ENCODE measurements around the gene MAIP1. TPM values are rescaled to one million over a fixed set of nuclear protein-coding genes. Genes with fewer than 3 reads are reported as not detected.

The MAIP1 gene
- total and polyA plus RNA-seq, 9 of the 15 experiments (the other 6 are each of a cell fraction or from before 2014, with no cell fraction given) = 3.6 to 30.0 (median 24.5) TPM

GRCh38 chr2:199911052-199911876, 44.1 kb upstream of the MAIP1 start, which contains the start of gene C2orf69 (continued):
- TF ChIP-seq HOMEZ (CRISPR knock-in tag; IDR thresholded peaks at IDR 0.05) (no peak), FOXK1 (CRISPR knock-in tag; IDR thresholded peaks at IDR 0.05; ENCODE audit: borderline replicate concordance) (no peak), POLR2AphosphoS2 (IDR thresholded peaks at IDR 0.05; ENCODE audit: low read length) (no peak), ZKSCAN3 (CRISPR knock-in tag; IDR thresholded peaks at IDR 0.05) (no peak), USF2 (CRISPR knock-in tag; IDR thresholded peaks at IDR 0.05) (no peak), MCM3 (IDR thresholded peaks at IDR 0.05) (no peak), ZNF449 (CRISPR knock-in tag; IDR thresholded peaks at IDR 0.05) (no peak), RCOR1 (IDR thresholded peaks at IDR 0.05; ENCODE audit: borderline replicate concordance in 1 of 2, low read depth in 2 of 2, low read length in 2 of 2) (no peak), HMG20B (CRISPR knock-in tag; IDR thresholded peaks at IDR 0.05) (no peak), JUND (IDR thresholded peaks at IDR 0.05; ENCODE audit: borderline replicate concordance, low read depth, low read length) (peak; percentile 32; the same call in 1 of the 2 replicates), JUND (tag; IDR thresholded peaks at IDR 0.05; ENCODE audit: borderline replicate concordance, low read depth, low read length) (no peak), POLR2A (conservative IDR thresholded peaks at IDR 0.05) (peak; percentile 89), BRF1 (IDR thresholded peaks at IDR 0.05; ENCODE audit: borderline replicate concordance, extremely low read depth, insufficient read length) (no peak), ATF1 (CRISPR knock-in tag; IDR thresholded peaks at IDR 0.05) (peak; percentile 61; the same call in 1 of the 2 replicates), ATF1 (tag; IDR thresholded peaks at IDR 0.05) (peak; percentile 96), ZNF398 (CRISPR knock-in tag; IDR thresholded peaks at IDR 0.05) (no peak), BRCA1 (IDR thresholded peaks at IDR 0.05) (no peak), BRCA1 (CRISPR knock-in tag; IDR thresholded peaks at IDR 0.05) (no peak), BMI1 (IDR thresholded peaks at IDR 0.05; ENCODE audit: low read length) (no peak), SP1 (CRISPR knock-in tag; IDR thresholded peaks at IDR 0.05) (peak; percentile 78), ZNF639 (CRISPR knock-in tag; conservative IDR thresholded peaks at IDR 0.05 in 1 of 2, IDR thresholded peaks at IDR 0.05 in 1 of 2) (0 out of 4 replicates have a peak, but pooled peaks of 1 of the 2 experiments have one; percentile 57)

Measured in K562 (cell line).